Metanephros (tissue), 2 donors: ENCODE measurements around the gene KATNA1. TPM values are rescaled to one million over a fixed set of nuclear protein-coding genes. Genes with fewer than 3 reads are reported as not detected.

ENCODE experiments used
- small RNA-seq: library from RNA; depleted of rRNA; stranded (forward); fragments of <200 nt; gene quantifications from one replicate; pipeline ENCODE3, GENCODE V24; 2014; ENCODE audit warnings: low replicate concordance
- total RNA-seq: library from RNA; depleted of rRNA; stranded (reverse); fragments of >200 nt; gene quantifications from one replicate; pipeline ENCODE4 v1.2.3, GENCODE V29; 2014

Gene KATNA1
- total RNA-seq, result 17.5 TPM

DNA sequence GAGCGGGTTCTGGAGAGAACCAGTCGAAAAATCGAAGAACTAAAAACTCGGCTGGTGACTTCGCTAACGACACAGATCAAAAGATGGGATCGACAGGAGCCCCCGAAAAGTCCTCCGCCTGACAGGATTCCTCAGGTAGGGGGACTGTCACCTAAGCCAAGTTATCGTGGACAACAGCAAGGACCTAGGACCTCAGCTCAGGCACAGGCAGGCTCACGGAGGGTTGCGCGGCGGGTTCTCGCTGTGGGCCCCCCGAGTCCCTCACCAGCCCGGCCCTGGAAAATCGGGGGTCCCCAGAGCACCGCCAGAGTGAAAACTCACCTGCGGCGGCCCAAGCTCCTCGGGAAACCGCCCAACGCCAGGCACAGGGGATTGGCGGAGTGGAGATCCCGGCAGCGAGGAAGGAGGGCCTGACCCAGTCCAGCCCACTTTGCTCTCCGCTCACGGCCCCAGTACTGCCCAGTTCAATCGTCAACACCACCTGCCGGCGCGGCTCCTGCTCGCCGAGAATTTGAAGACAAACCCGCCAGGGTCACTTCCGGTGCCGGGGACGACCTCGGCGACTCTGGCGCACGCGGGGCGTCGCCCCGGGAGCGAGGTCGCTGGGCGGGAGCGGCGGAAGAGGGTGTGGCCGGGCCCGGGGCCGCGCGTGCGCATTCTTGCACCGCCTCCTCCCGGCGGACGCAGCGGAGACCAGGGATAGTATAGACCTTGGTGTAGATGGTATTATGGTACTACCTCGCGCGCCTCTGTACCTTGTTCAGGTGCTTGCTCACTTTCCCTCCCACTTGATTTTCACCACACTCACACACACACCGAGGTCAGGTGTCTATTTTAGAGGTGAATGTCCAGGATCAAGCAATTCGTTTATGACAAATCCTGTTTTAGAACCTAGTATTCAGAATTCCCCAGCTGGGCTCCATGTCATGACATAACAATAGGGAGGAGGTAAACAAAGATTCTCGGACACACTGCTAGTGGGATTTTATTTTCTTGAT lies at the start of gene KATNA1:
Gene KATNA1 (minus strand): TSS at position 567 of the 998 bp plus-strand sequence. CDS start 10,167 bp downstream, outside the sequence.

DNA sequence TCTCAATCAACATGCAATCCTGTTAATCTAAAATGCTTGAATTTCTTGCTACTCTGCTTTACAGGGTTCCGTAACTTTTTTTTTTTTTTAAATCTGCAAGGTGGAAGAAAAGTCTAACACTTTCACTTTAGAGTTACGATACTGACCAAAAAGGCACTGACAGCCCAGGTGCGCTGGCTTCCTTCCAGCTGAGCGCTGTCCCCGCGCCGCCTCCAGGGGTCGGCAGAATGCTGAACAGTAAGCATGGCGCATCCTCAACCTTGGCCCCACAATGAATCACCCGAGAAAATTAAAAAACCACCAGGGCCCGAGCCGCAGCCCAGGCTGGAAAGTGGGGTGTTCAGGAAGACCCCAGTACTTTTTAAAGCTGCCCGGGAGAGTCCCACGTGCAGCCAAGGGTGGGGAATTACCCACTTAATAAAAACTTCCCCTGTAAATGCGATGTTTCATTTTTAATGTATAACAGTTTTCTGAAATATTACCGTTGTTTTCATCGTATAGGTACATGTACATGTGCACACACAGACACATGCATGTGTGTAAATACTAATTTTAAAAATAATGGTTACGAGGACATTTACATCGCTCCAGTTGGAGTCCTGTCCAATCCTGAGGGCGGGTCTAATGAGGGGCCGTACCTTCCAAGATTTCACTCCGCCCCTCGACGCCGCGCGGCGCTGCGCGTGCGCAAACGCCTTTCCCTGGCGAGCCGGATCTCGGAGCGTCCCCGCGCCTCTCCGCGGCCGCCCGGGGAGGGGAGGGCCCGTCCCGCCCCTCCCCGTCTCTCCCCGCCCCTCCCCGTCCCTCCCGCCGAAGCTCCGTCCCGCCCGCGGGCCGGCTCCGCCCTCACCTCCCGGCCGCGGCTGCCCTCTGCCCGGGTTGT lies 82.7 kb downstream of the KATNA1 start, which contains the start of gene GINM1:
Gene GINM1 (plus strand): TSS at position 849 of the 883 bp plus-strand sequence. CDS start 40 bp downstream, outside the sequence.

DNA sequence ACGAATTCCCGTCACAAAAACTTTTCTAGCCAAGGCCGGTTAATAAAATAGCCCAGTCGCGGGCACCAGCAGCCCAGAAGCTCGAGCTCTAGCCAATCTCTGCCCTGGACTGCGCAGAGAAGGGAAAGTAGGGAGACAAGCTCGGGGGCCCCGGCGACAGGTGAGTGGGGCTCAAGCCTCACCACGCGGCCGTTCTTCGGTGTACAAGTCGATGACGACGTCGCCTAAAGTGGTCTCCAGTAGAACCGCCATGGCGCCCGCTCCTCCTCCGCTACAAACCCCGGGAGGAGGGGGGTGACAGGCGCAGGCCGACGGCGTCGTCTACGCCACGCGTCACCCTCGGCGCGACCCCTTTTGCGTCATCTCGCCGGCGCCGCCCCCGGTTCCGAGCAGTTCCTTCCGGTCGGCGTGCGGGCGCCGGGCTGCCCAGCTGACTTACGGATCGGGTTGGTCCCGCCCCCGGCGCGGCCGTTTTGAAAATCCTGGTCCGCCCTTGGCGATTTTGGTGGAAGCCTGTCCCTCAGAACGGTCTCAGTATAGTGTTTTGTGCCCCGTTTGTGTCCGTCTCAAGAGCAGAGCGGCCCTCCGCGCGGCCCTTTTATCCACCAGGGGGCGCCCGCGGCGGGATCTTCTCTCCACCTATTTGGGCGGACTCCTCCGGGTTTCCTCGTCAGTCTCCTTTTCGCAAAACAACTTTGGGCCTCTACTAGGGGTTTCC lies 102.6 kb downstream of the KATNA1 start, which contains the start of gene PPIL4:
Gene PPIL4 (minus strand): TSS at position 290 of the 718 bp plus-strand sequence. CDS start 38 bp downstream, at position 252.

Small RNA genes lying within 50 kb of the gene (small RNA-seq; reads per million reads assigned to genes)
- gene RF00019, result not detected
- gene RF00410, result 0.07 reads per million

Other genes starting within 250 kb of the KATNA1 start
- gene SUMO4, start 248.5 kb downstream of the KATNA1 start, total RNA-seq, result 6.7 TPM
- 1.3 TPM for gene ZC3H12D, start 163.7 kb downstream of the KATNA1 start, total RNA-seq
- gene PPIL4, start 102.7 kb downstream of the KATNA1 start, total RNA-seq, result 27.2 TPM
- 53.2 TPM for gene GINM1, start 82.3 kb downstream of the KATNA1 start, total RNA-seq
- gene LATS1, start 69.4 kb upstream of the KATNA1 start, total RNA-seq, result 26.2 TPM
- gene NUP43, start 97.8 kb upstream of the KATNA1 start, total RNA-seq, result 33.0 TPM
- gene PCMT1, start 101.0 kb upstream of the KATNA1 start, total RNA-seq, result 58.4 TPM
- 28.9 TPM for gene LRP11, start 215.6 kb upstream of the KATNA1 start, total RNA-seq
- not detected for gene RAET1E, start 249.4 kb upstream of the KATNA1 start, total RNA-seq